ENCODE measurements around the gene NKX1-1. TPM values are rescaled to one million over a fixed set of nuclear protein-coding genes. Genes with fewer than 3 reads are reported as not detected.
A peak's percentile ranks its signal among the peaks of the same experiment; 100 is the strongest.

Gene NKX1-1
- total RNA-seq, 6 donors from 2014 or later, result not detected

DNA sequence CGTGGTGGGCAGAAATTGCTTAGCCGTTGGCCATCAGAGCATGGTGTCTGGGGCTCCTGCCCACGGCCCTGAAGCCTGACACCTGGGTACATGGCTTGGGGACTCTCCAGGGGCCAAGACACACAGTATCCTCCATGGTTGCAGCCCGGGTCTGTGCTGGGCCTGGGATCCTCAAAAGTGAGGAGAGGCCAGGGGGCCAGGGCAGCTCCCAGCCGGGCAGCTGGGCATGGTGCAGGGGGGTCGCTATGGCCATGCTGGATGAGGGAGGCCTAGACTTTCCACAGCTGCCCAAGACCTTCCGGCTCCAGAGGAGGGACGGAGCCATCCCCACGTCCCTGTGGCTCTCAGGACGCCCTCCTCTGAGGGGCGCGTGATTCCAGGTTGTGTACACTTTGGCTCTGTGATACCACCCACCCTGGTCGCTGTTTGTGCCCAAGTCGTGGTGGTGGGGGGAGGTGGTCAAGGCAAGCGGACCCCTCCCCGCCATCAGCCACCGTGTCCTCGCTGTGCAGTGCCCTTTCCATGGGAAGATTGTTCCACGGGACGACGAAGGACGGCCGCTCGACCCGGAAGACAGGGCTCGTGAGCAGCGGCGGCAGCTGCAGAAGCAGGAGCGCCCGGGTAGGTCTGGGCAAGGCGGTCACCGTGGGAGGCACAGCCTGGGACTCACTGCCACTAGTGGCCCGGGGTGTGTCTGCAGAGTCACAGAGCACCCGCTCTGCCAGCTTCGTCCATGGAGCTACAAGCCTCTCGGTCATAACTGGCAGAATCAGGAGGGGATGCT, 25.7 kb downstream of the NKX1-1 start:
- DNase-seq, result peak in 1 of 2 donors; percentile 74
- Histone ChIP-seq H3K4me1 (no peaks in the 10 kb centered on the region), H3K36me3 (peaks cover 11 to 66% (median 43%) of the 10 kb centered on the region in 4 donors), H3K4me3 (no peak overlapping the region), H3K9me3 (no peaks in the 10 kb centered on the region), H3K27me3 (no peaks in the 10 kb centered on the region), H3K27ac (no peak overlapping the region)
- TF ChIP-seq POLR2AphosphoS5 (IDR thresholded peaks at IDR 0.05) (no peak), EP300 (IDR thresholded peaks at IDR 0.05) (no peak), POLR2A (IDR thresholded peaks at IDR 0.05) (no peak)
- TF ChIP-seq, protein P1, sequence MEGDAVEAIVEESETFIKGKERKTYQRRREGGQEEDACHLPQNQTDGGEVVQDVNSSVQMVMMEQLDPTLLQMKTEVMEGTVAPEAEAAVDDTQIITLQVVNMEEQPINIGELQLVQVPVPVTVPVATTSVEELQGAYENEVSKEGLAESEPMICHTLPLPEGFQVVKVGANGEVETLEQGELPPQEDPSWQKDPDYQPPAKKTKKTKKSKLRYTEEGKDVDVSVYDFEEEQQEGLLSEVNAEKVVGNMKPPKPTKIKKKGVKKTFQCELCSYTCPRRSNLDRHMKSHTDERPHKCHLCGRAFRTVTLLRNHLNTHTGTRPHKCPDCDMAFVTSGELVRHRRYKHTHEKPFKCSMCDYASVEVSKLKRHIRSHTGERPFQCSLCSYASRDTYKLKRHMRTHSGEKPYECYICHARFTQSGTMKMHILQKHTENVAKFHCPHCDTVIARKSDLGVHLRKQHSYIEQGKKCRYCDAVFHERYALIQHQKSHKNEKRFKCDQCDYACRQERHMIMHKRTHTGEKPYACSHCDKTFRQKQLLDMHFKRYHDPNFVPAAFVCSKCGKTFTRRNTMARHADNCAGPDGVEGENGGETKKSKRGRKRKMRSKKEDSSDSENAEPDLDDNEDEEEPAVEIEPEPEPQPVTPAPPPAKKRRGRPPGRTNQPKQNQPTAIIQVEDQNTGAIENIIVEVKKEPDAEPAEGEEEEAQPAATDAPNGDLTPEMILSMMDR (IDR thresholded peaks at IDR 0.05), result no peak
- no peak for ATAC-seq (ENCODE audit: low FRiP score in 2 of 2)
- 91 to 97% methylated on average over 17 to 33 of the region's 36 CpGs for WGBS, 2 donors

DNA sequence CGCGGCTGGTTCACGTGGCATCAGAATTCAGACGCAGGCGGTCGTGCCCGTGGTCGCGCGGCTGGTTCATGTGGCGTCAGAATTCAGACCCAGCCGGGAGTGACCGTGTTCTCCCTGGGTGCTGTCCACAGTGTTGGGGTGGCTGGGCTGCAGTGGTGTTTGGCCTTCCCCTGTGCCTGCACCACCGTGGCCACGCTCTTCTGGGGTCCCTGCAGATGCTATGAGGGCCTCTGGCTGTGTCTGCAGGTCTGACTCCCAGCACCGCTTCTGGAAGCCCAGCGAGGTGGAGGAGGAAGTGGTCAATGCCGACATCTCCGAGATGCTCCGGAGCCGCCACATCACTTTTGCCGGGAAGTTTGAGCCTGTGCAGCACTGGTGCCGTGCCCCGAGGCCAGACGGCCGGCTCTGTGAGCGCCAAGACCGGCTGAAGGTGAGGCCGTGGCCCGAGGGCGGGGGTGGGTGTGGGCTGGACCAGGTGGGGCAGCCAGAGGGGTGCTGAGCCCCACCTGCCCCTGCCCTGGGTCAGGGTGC, 26.4 kb downstream of the NKX1-1 start:
- ATAC-seq (ENCODE audit: low FRiP score in 2 of 2), result no peak
- Histone ChIP-seq H3K27me3 (no peaks in the 10 kb centered on the region), H3K4me1 (no peaks in the 10 kb centered on the region), H3K36me3 (peaks cover 11 to 66% (median 45%) of the 10 kb centered on the region in 4 donors), H3K27ac (no peak overlapping the region), H3K4me3 (no peak overlapping the region), H3K9me3 (no peaks in the 10 kb centered on the region)
- TF ChIP-seq EP300 (IDR thresholded peaks at IDR 0.05) (no peak), POLR2A (IDR thresholded peaks at IDR 0.05) (no peak), POLR2AphosphoS5 (IDR thresholded peaks at IDR 0.05) (no peak)
- TF ChIP-seq, protein P1 (IDR thresholded peaks at IDR 0.05), result no peak
- DNase-seq, result peak in 1 of 2 donors; percentile 75
- 94 to 96% methylated on average over 5 to 19 of the region's 31 CpGs for WGBS, 2 donors

DNA sequence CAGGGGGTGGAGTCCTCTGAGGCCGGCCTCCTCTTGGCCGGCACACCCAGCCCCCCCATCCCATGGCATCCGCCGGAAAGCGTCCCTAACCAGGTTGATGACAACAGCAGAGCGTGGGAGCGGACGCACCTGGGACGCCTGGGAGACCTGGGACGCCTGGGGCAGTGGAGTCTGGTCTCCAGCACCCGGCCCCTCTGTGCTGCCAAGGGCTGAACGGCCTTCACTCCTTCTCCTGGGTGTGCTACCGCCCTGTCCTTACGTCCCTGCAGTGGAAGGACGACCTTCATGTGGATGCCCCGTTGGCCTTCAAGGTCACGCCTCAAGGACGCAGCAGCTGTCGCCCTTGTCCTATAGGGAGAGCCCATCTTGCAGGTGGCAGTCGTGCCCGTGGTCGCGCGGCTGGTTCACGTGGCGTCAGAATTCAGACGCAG, 26.9 kb downstream of the NKX1-1 start:
- Histone ChIP-seq H3K27me3 (no peaks in the 10 kb centered on the region), H3K4me1 (no peaks in the 10 kb centered on the region), H3K27ac (no peak overlapping the region), H3K4me3 (no peak overlapping the region), H3K36me3 (peaks cover 11 to 66% (median 46%) of the 10 kb centered on the region in 4 donors), H3K9me3 (no peaks in the 10 kb centered on the region)
- DNase-seq, result no peak
- WGBS, 2 donors, result 84% methylated on average over 12 of the region's 27 CpGs; no CpG with 5 or more reads in 1 of the 2 donors
- ATAC-seq (ENCODE audit: low FRiP score in 2 of 2), result no peak
- TF ChIP-seq POLR2A (IDR thresholded peaks at IDR 0.05) (no peak), EP300 (IDR thresholded peaks at IDR 0.05) (no peak), POLR2AphosphoS5 (IDR thresholded peaks at IDR 0.05) (no peak)
- TF ChIP-seq, protein P1 (IDR thresholded peaks at IDR 0.05), result no peak

DNA sequence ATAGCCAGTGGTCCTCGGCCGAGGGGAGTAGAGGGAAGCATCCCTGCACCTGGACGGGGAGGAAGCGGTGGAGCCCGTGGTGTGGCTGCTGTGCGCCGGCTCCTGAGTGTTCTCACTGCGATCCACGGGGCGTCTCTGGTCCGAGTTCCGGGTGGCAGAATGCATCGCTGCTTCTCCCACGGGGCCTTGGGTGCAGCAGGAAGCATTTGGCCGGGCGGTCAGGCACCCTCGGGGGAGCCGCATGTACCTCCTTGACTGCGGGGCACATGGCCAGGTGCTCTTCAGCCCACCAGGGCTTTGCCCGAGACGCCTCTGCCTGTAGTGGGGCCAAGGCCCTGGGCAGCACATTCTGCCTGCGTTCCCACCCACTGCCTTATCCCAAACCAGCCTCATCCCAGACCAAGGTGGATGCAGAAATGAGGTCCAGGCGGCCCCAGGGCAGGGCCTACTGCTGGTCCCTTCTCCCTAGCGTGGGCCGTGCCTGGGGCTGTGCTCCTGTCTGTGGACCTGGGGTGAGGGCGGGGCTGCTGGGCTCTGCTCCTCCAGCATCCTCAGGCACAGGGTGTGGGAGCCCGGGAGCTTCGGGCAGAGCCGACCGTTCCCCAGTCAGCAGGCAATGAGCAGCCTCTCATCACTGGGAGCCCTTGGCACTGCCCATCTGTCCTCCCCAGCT, 27.5 kb downstream of the NKX1-1 start:
- DNase-seq (peak in 1 of 2 donors; percentile 70), ATAC-seq (ENCODE audit: low FRiP score in 2 of 2) (no peak)
- 91 to 93% methylated on average over 11 to 26 of the region's 30 CpGs for WGBS, 2 donors

More for the DNA sequence above, 27.5 kb downstream of the NKX1-1 start:
- Histone ChIP-seq H3K9me3 (no peaks in the 10 kb centered on the region), H3K36me3 (peaks cover 11 to 66% (median 43%) of the 10 kb centered on the region in 4 donors), H3K27ac (no peak overlapping the region), H3K4me1 (no peaks in the 10 kb centered on the region), H3K27me3 (no peaks in the 10 kb centered on the region), H3K4me3 (no peak overlapping the region)
- TF ChIP-seq EP300 (IDR thresholded peaks at IDR 0.05) (no peak), POLR2AphosphoS5 (IDR thresholded peaks at IDR 0.05) (no peak), POLR2A (IDR thresholded peaks at IDR 0.05) (no peak)
- TF ChIP-seq, protein P1 (IDR thresholded peaks at IDR 0.05), result no peak
